Measurements from ENCODE around the gene NME5. TPM values are rescaled to one million over a fixed set of nuclear protein-coding genes. Genes with fewer than 3 reads are reported as not detected.

Gene NME5, protein sequence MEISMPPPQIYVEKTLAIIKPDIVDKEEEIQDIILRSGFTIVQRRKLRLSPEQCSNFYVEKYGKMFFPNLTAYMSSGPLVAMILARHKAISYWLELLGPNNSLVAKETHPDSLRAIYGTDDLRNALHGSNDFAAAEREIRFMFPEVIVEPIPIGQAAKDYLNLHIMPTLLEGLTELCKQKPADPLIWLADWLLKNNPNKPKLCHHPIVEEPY
- total RNA-seq (not detected), polyA plus RNA-seq (not detected)

DNA sequence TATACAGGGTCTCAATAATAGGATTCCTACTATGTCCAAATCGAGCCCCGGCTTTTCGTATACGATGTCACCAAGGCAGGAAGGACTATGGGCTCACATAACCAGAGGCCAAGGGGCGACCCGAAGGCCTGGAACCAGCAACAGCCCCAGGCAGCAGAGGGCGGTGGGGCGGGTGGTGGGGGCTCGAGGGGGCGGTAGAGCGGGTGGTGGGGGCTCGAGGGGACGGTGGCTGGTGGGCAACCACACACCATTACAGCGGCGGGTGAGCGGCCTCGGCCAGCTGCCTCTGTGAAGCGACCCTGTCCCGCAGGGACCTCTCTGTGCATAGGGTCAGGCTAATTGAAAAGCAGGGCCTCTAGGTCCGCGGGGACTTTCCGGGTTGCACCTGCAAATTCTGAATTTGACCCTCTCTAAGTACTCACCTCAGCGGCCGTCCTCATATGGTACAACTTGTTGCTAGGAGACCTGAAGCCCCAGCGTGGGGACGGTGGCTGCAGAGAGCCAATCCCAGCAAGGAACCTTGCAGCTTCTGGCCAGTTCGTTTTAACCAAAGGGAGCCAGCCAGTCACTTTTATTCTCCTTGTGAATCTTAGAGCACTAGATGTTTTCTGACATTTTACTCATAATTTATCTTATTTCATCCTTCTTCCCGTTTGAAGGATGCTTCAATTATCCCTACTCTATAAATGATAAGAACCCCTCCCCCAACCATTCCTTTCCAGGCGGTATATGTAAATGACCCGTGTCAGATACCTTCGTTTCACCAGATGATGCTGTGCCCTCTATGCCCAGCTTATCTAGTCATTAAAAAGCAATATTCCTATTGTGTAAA, at the start of gene NME5:
TSS of gene NME5 (minus strand) at position 480 of the 832 bp plus-strand sequence. CDS start 648 bp downstream, outside the sequence.
- H3K27ac Mint-ChIP-seq, result no peak within 1 kb of the TSS
- ChIA-PET POLR2A (ENCODE audit: partially characterized antibody) (no interaction called here), CTCF (ENCODE audit: partially characterized antibody) (interaction anchor here (1.4 kb wide), 1 partner anchor 63 kb away, joined by 3 read pairs; no protein-coding TSS in a partner anchor)
- Histone ChIP-seq H3K27me3 (ENCODE audit: insufficient read depth, low read length) (no peaks in the 10 kb centered on the region), H3K36me3 (ENCODE audit: insufficient read depth, low read length) (no peaks in the 10 kb centered on the region), H3K4me1 (ENCODE audit: insufficient read depth, low read length) (no peaks in the 10 kb centered on the region), H3K27ac (ENCODE audit: low read depth, low read length) (no peak within 1 kb of the TSS), H3K4me3 (ENCODE audit: low read length in 2 of 2) (no peak within 1 kb of the TSS), H3K9me3 (ENCODE audit: control insufficient read depth in 1 of 2, low read length in 2 of 2) (no peaks in the 10 kb centered on the region)
- no peaks in the 10 kb centered on the region for H3K9me3 Mint-ChIP-seq
- no peak for DNase-seq
- intact Hi-C loops (cut with micrococcal nuclease), result no loop called here
- no peaks in the 10 kb centered on the region for H3K36me3 Mint-ChIP-seq
- no peaks in the 10 kb centered on the region for H3K4me1 Mint-ChIP-seq
- peaks cover 9 to 18% of the 10 kb centered on the region in 2 donors for H3K27me3 Mint-ChIP-seq
- no peak within 1 kb of the TSS for H3K4me3 Mint-ChIP-seq

- no peak for DNase-seq
- ChIA-PET CTCF (ENCODE audit: partially characterized antibody) (interaction anchor here (0.6 to 2.5 kb wide), 2 partner anchors 8 to 10 kb away, joined by 3 to 9 read pairs; partner anchors contain the start of genes BRD8 and KIF20A), POLR2A (ENCODE audit: partially characterized antibody) (no interaction called here)
- H3K4me1 ChIP-seq (ENCODE audit: insufficient read depth, low read length), result no peaks in the 10 kb centered on the region
- intact Hi-C loops (cut with micrococcal nuclease), result no loop called here
- no peaks in the 10 kb centered on the region for H3K27me3 ChIP-seq (ENCODE audit: insufficient read depth, low read length)
- Mint-ChIP-seq H3K9me3 (no peaks in the 10 kb centered on the region), H3K27ac (no peak overlapping the region), H3K4me1 (no peaks in the 10 kb centered on the region), H3K36me3 (peaks cover 26 to 70% of the 10 kb centered on the region in 2 donors), H3K4me3 (no peak overlapping the region), H3K27me3 (no peaks in the 10 kb centered on the region)
- no peaks in the 10 kb centered on the region for H3K9me3 ChIP-seq (ENCODE audit: control insufficient read depth in 1 of 2, low read length in 2 of 2)
- no peak overlapping the region for H3K27ac ChIP-seq (ENCODE audit: low read depth, low read length)
- no peak overlapping the region for H3K4me3 ChIP-seq (ENCODE audit: low read length in 2 of 2)
- peaks cover 54% of the 10 kb centered on the region for H3K36me3 ChIP-seq (ENCODE audit: insufficient read depth, low read length)
Measured at GRCh38 chr5:138188626-138189025, 49.4 kb upstream of the NME5 start.

DNA sequence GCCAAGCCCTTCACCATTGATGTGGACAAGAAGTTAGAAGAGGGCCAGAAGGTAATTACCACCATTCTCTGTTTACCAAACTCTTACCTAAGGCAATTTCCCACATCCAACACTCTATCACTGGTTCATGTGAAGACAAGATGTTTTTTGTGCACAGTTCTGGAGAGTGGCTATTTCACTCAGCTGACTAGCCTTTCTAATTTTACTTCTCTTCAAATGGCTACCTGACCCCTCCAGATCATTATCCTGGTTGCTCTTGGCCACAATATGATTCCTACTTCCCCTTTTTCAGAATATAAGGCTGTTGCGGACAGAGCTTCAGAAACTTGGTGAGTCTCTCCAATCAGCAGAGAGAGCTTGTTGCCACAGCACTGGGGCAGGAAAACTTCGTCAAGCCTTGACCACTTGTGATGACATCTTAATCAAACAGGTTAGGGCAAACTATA, 46.8 kb upstream of the NME5 start:
- Histone ChIP-seq H3K36me3 (ENCODE audit: insufficient read depth, low read length) (peaks cover 35% of the 10 kb centered on the region), H3K27ac (ENCODE audit: low read depth, low read length) (no peak overlapping the region), H3K9me3 (ENCODE audit: control insufficient read depth in 1 of 2, low read length in 2 of 2) (no peaks in the 10 kb centered on the region), H3K4me1 (ENCODE audit: insufficient read depth, low read length) (no peaks in the 10 kb centered on the region), H3K27me3 (ENCODE audit: insufficient read depth, low read length) (no peaks in the 10 kb centered on the region), H3K4me3 (ENCODE audit: low read length in 2 of 2) (no peak overlapping the region)
- Mint-ChIP-seq H3K27ac (peak overlapping the region in 2 of 7 donors; percentile 13 to 31), H3K9me3 (no peaks in the 10 kb centered on the region), H3K4me3 (no peak overlapping the region), H3K27me3 (no peaks in the 10 kb centered on the region), H3K4me1 (no peaks in the 10 kb centered on the region), H3K36me3 (peaks cover 16 to 49% of the 10 kb centered on the region in 2 donors)
- ChIA-PET CTCF (ENCODE audit: partially characterized antibody) (interaction anchor here (0.6 to 0.9 kb wide), 2 partner anchors 166 to 443 kb away, joined by 3 read pairs; partner anchors contain the start of gene KDM3B), POLR2A (ENCODE audit: partially characterized antibody) (no interaction called here)
- intact Hi-C loops (cut with micrococcal nuclease), result no loop called here
- DNase-seq, result no peak

GRCh38 chr5:138182808-138183207, 43.6 kb upstream of the NME5 start:
- DNase-seq, result no peak
- Mint-ChIP-seq H3K27me3 (no peaks in the 10 kb centered on the region), H3K4me1 (peaks cover 0 to 9% (median under 1%) of the 10 kb centered on the region in 4 donors), H3K36me3 (peaks cover 0 to 26% of the 10 kb centered on the region in 2 donors), H3K27ac (no peak overlapping the region), H3K9me3 (no peaks in the 10 kb centered on the region), H3K4me3 (no peak overlapping the region)
- Histone ChIP-seq H3K4me3 (ENCODE audit: low read length in 2 of 2) (no peak overlapping the region), H3K27ac (ENCODE audit: low read depth, low read length) (no peak overlapping the region), H3K4me1 (ENCODE audit: insufficient read depth, low read length) (peaks cover 8% of the 10 kb centered on the region), H3K9me3 (ENCODE audit: control insufficient read depth in 1 of 2, low read length in 2 of 2) (no peaks in the 10 kb centered on the region), H3K27me3 (ENCODE audit: insufficient read depth, low read length) (no peaks in the 10 kb centered on the region), H3K36me3 (ENCODE audit: insufficient read depth, low read length) (peaks cover 10% of the 10 kb centered on the region)
- CTCF ChIA-PET (ENCODE audit: partially characterized antibody), result interaction anchor here (1.6 kb wide), 1 partner anchor 404 kb away, joined by 5 read pairs; no protein-coding TSS in a partner anchor
- intact Hi-C loops (cut with micrococcal nuclease), result no loop called here
- POLR2A ChIA-PET (ENCODE audit: partially characterized antibody), result no interaction called here

DNA sequence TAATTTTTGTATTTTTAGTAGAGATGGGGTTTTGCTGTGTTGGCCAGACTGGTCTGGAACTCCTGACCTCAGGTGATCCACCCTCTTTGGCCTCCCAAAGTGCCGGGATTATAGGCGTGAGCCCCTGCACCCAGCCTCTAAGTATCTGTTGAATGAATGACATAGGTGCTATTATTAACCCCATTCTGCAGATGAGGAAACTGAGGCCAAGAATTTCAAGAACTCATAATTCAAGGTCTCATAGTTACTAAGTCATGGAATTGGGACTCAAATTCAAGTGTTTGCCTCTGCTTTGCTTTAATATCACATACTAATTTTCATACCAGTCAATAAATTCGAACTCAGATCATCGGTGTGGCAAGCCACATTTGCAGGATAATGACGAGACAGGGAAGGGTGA, 41.6 kb upstream of the NME5 start:
- CTCF ChIA-PET (ENCODE audit: partially characterized antibody), result interaction anchor here (1.2 to 2.3 kb wide), 2 partner anchors 15 to 231 kb away, joined by 3 to 5 read pairs; no protein-coding TSS in a partner anchor
- no peaks in the 10 kb centered on the region for H3K27me3 ChIP-seq (ENCODE audit: insufficient read depth, low read length)
- H3K4me1 ChIP-seq (ENCODE audit: insufficient read depth, low read length), result peaks cover 15% of the 10 kb centered on the region
- POLR2A ChIA-PET (ENCODE audit: partially characterized antibody), result no interaction called here
- Mint-ChIP-seq H3K4me1 (peaks cover 3 to 11% (median 7%) of the 10 kb centered on the region in 4 donors), H3K36me3 (peaks cover 0 to 23% of the 10 kb centered on the region in 2 donors), H3K4me3 (no peak overlapping the region), H3K27me3 (no peaks in the 10 kb centered on the region), H3K9me3 (no peaks in the 10 kb centered on the region), H3K27ac (no peak overlapping the region)
- no peak for DNase-seq
- no peak overlapping the region for H3K27ac ChIP-seq (ENCODE audit: low read depth, low read length)
- intact Hi-C loops (cut with micrococcal nuclease), result no loop called here
- no peaks in the 10 kb centered on the region for H3K9me3 ChIP-seq (ENCODE audit: control insufficient read depth in 1 of 2, low read length in 2 of 2)
- no peaks in the 10 kb centered on the region for H3K36me3 ChIP-seq (ENCODE audit: insufficient read depth, low read length)
- H3K4me3 ChIP-seq (ENCODE audit: low read length in 2 of 2), result no peak overlapping the region

GRCh38 chr5:138180183-138180782, 41.1 kb upstream of the NME5 start:
- Mint-ChIP-seq H3K4me1 (peaks cover 3 to 12% (median 8%) of the 10 kb centered on the region in 4 donors), H3K9me3 (no peaks in the 10 kb centered on the region), H3K27me3 (no peaks in the 10 kb centered on the region), H3K27ac (peak overlapping the region in 1 of 7 donors; percentile 16), H3K36me3 (peaks cover 1 to 20% of the 10 kb centered on the region in 2 donors), H3K4me3 (peak overlapping the region in 2 of 8 donors; percentile 9 to 82)
- intact Hi-C loops (cut with micrococcal nuclease), result no loop called here
- H3K36me3 ChIP-seq (ENCODE audit: insufficient read depth, low read length), result no peaks in the 10 kb centered on the region
- ChIA-PET CTCF (ENCODE audit: partially characterized antibody) (interaction anchor here (0.6 to 2.3 kb wide), 5 partner anchors 14 to 803 kb away, joined by 3 to 6 read pairs (median 3); partner anchors contain the start of genes HSPA9 and KDM3B), POLR2A (ENCODE audit: partially characterized antibody) (interaction anchor here (1.3 kb wide), 1 partner anchor 427 kb away, joined by 3 read pairs; no protein-coding TSS in a partner anchor)
- no peak overlapping the region for H3K4me3 ChIP-seq (ENCODE audit: low read length in 2 of 2)
- peaks cover 15% of the 10 kb centered on the region for H3K4me1 ChIP-seq (ENCODE audit: insufficient read depth, low read length)
- no peaks in the 10 kb centered on the region for H3K9me3 ChIP-seq (ENCODE audit: control insufficient read depth in 1 of 2, low read length in 2 of 2)
- no peak overlapping the region for H3K27ac ChIP-seq (ENCODE audit: low read depth, low read length)
- H3K27me3 ChIP-seq (ENCODE audit: insufficient read depth, low read length), result no peaks in the 10 kb centered on the region
- DNase-seq, result peak in 4 of 5 donors; percentile 14 to 33 (median 23)

Measured in CD4-positive, alpha-beta memory T cell (primary cell).